ENCODE data around the gene EXOC7. TPM values are rescaled to one million over a fixed set of nuclear protein-coding genes. Genes with fewer than 3 reads are reported as not detected.

EXOC7 gene
- total and polyA plus RNA-seq, 7 experiments from 2014 or later = 46.6 to 204 (median 121) TPM

DNA sequence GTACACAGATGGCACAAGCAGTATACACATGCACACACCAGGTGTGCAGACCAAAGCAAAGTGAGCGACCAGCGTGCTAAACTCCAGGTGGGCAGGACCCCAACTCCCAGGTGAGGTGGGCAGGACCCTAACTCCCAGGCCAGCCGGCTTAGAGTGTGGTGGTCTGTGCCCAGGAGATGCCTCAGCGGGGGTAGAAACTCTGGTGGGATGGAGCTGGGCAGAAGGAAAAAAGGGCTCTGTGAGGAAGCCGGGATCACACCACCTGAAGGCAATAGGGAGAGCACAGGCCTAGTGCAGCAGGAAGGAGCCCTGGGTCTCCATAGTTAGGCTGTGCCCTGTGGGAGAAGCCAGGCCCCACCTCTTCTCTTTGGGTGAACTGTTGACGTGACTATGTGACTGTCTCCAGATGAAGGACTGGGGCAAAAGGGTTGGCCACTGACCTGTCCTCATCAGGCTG lies 39.0 kb upstream of the EXOC7 start:
- no peaks in the 10 kb centered on the region for H3K9me3 ChIP-seq (ENCODE audit: control insufficient read depth in 2 of 3, low read length in 3 of 3)
- ATAC-seq = no peak
- H3K27me3 Mint-ChIP-seq = peaks cover 0 to 26% (median 0%) of the 10 kb centered on the region in 5 donors
- peak overlapping the region; percentile 83 for H3K27ac ChIP-seq (ENCODE audit: low read depth, low read length)
- DNase-seq = no peak
- peaks cover 0 to 16% (median 8%) of the 10 kb centered on the region in 5 donors for H3K36me3 Mint-ChIP-seq
- no peaks in the 10 kb centered on the region for H3K27me3 ChIP-seq (ENCODE audit: control insufficient read depth in 2 of 2, insufficient read depth in 2 of 2, low read length in 2 of 2)
- H3K4me1 ChIP-seq (ENCODE audit: control insufficient read depth in 2 of 2, insufficient read depth in 2 of 2, low read length in 2 of 2) = peaks cover 54 to 64% of the 10 kb centered on the region in 2 donors
- ChIA-PET CTCF (interaction anchor here (0.6 to 8.1 kb wide), 8 partner anchors 9 to 137 kb away, joined by 3 to 111 read pairs (median 4); no protein-coding TSS in a partner anchor), POLR2A (interaction anchor here (0.6 to 8.5 kb wide), 18 partner anchors 8 to 131 kb away, joined by 3 to 141 read pairs (median 4); no protein-coding TSS in a partner anchor)
- H3K36me3 ChIP-seq (ENCODE audit: control insufficient read depth in 2 of 3, insufficient read depth in 3 of 3, low read length in 3 of 3) = peaks cover 0 to 5% (median 0%) of the 10 kb centered on the region in 3 experiments
- peak overlapping the region; percentile 48 to 89 (median 84) for H3K4me3 Mint-ChIP-seq
- H3K4me3 ChIP-seq (ENCODE audit: low read length) = no peak overlapping the region
- intact Hi-C loops (cut with micrococcal nuclease) = loop anchor here in 1 of 2 donors (10.0 kb wide), 1 partner anchor 532 kb away; no protein-coding TSS in a partner anchor
- peak overlapping the region; percentile 83 to 99 (median 94) for H3K27ac Mint-ChIP-seq
- H3K9me3 Mint-ChIP-seq = no peaks in the 10 kb centered on the region
- H3K4me1 Mint-ChIP-seq = peaks cover 46 to 73% (median 71%) of the 10 kb centered on the region in 7 donors

GRCh38 chr17:76142039-76142584 lies 38.5 kb upstream of the EXOC7 start:
- Mint-ChIP-seq H3K4me1 (peaks cover 46 to 70% (median 66%) of the 10 kb centered on the region in 7 donors), H3K27me3 (peaks cover 0 to 26% (median 0%) of the 10 kb centered on the region in 5 donors), H3K9me3 (no peaks in the 10 kb centered on the region), H3K4me3 (peak overlapping the region; percentile 82 to 89 (median 85)), H3K27ac (peak overlapping the region; percentile 83 to 99 (median 94)), H3K36me3 (peaks cover 0 to 15% (median 3%) of the 10 kb centered on the region in 5 donors)
- Histone ChIP-seq H3K36me3 (ENCODE audit: control insufficient read depth in 2 of 3, insufficient read depth in 3 of 3, low read length in 3 of 3) (peaks cover 0 to 5% (median 0%) of the 10 kb centered on the region in 3 experiments), H3K27ac (ENCODE audit: low read depth, low read length) (peak overlapping the region; percentile 61), H3K27me3 (ENCODE audit: control insufficient read depth in 2 of 2, insufficient read depth in 2 of 2, low read length in 2 of 2) (no peaks in the 10 kb centered on the region), H3K4me1 (ENCODE audit: control insufficient read depth in 2 of 2, insufficient read depth in 2 of 2, low read length in 2 of 2) (peaks cover 54 to 64% of the 10 kb centered on the region in 2 donors), H3K4me3 (ENCODE audit: low read length) (no peak overlapping the region), H3K9me3 (ENCODE audit: control insufficient read depth in 2 of 3, low read length in 3 of 3) (no peaks in the 10 kb centered on the region)
- intact Hi-C loops (cut with micrococcal nuclease) = loop anchor here in 1 of 2 donors (10.0 kb wide), 1 partner anchor 533 kb away; no protein-coding TSS in a partner anchor
- POLR2A ChIA-PET = interaction anchor here (0.6 to 8.5 kb wide), 15 partner anchors 11 to 138 kb away, joined by 3 to 141 read pairs (median 4); no protein-coding TSS in a partner anchor
- DNase-seq (no peak), ATAC-seq (no peak)
- CTCF ChIA-PET = interaction anchor here (1.0 to 8.1 kb wide), 5 partner anchors 10 to 137 kb away, joined by 3 to 111 read pairs (median 13); no protein-coding TSS in a partner anchor

DNA sequence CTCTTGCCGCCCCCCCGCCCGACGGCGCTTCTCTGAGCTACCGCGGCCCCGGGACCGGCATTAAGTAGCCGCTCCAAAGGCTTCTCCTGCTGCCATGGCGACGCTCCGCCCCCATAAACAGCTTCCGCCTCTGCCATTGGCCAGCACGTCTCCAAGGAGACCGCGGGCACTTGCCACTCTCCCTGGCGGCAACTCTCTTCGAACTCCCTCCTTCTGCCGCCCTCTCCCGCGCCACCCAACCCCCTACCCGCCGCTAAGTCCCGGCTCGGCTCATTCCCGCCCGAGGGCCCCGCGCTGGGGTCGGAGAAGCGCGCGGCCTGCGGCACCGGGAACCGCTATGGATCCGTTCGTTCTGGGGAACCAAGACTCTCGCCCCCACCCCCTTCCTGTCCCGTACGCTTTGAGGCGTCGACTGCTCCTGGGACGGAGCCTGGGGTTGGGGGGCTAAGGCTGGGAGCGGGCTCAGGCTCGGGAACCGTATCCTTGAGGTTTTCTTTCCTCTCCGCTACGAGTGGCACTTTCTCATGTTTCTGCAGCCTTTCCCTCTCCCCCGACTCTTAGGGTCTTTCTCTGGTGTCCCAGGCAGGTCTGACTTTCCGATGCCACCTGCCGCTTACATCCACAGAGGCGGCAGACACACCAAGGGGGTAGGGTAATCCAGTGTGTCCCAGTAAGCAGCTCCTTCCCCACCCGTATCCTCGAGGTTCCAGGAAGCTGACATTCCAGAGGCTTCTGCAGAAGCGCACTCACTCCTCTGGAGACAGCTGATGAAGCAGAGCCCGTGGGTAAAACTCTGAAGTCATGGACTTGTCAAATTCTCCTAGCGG lies 37.8 kb upstream of the EXOC7 start, which contains the start of gene FOXJ1:
TSS of gene FOXJ1 (minus strand) at position 34 of the 827 bp plus-strand sequence. CDS start 850 bp downstream, outside the sequence.
- Mint-ChIP-seq H3K27me3 (peaks cover 0 to 26% (median 0%) of the 10 kb centered on the region in 5 donors), H3K4me1 (peaks cover 42 to 63% (median 59%) of the 10 kb centered on the region in 7 donors), H3K27ac (peak within 1 kb of the TSS; percentile 80 to 99 (median 93)), H3K36me3 (peaks cover 0 to 14% (median 0%) of the 10 kb centered on the region in 5 donors), H3K9me3 (peaks cover 0 to 1% (median 0%) of the 10 kb centered on the region in 11 donors), H3K4me3 (peak within 1 kb of the TSS; percentile 82 to 89 (median 85))
- CTCF ChIA-PET = interaction anchor here (0.9 to 8.1 kb wide), 6 partner anchors 11 to 138 kb away, joined by 4 to 111 read pairs (median 9); no protein-coding TSS in a partner anchor
- Histone ChIP-seq H3K4me3 (ENCODE audit: low read length) (peak within 1 kb of the TSS; percentile 49), H3K27me3 (ENCODE audit: control insufficient read depth in 2 of 2, insufficient read depth in 2 of 2, low read length in 2 of 2) (no peaks in the 10 kb centered on the region), H3K9me3 (ENCODE audit: control insufficient read depth in 2 of 3, low read length in 3 of 3) (no peaks in the 10 kb centered on the region), H3K4me1 (ENCODE audit: control insufficient read depth in 2 of 2, insufficient read depth in 2 of 2, low read length in 2 of 2) (peaks cover 50 to 58% of the 10 kb centered on the region in 2 donors), H3K27ac (ENCODE audit: low read depth, low read length) (peak within 1 kb of the TSS; percentile 61), H3K36me3 (ENCODE audit: control insufficient read depth in 2 of 3, insufficient read depth in 3 of 3, low read length in 3 of 3) (no peaks in the 10 kb centered on the region)
- intact Hi-C loops (cut with micrococcal nuclease) = loop anchor here (1.0 to 10.0 kb wide), 7 partner anchors 11 to 533 kb away; partner anchors contain the start of genes EXOC7 (in 1 of the 2), PRPSAP1 (in 1 of the 2) and UBALD2 (in 1 of the 2)
- POLR2A ChIA-PET = interaction anchor here (0.8 to 8.5 kb wide), 13 partner anchors 12 to 139 kb away, joined by 3 to 141 read pairs (median 4); no protein-coding TSS in a partner anchor
- DNase-seq (peak; percentile 88 to 94 (median 91)), ATAC-seq (peak; percentile 87)

- POLR2A ChIA-PET = interaction anchor here (0.9 to 8.5 kb wide), 8 partner anchors 12 to 139 kb away, joined by 3 to 141 read pairs (median 6); no protein-coding TSS in a partner anchor
- ATAC-seq = no peak
Observed at GRCh38 chr17:76140661-76141211, 37.1 kb upstream of the EXOC7 start.

DNA sequence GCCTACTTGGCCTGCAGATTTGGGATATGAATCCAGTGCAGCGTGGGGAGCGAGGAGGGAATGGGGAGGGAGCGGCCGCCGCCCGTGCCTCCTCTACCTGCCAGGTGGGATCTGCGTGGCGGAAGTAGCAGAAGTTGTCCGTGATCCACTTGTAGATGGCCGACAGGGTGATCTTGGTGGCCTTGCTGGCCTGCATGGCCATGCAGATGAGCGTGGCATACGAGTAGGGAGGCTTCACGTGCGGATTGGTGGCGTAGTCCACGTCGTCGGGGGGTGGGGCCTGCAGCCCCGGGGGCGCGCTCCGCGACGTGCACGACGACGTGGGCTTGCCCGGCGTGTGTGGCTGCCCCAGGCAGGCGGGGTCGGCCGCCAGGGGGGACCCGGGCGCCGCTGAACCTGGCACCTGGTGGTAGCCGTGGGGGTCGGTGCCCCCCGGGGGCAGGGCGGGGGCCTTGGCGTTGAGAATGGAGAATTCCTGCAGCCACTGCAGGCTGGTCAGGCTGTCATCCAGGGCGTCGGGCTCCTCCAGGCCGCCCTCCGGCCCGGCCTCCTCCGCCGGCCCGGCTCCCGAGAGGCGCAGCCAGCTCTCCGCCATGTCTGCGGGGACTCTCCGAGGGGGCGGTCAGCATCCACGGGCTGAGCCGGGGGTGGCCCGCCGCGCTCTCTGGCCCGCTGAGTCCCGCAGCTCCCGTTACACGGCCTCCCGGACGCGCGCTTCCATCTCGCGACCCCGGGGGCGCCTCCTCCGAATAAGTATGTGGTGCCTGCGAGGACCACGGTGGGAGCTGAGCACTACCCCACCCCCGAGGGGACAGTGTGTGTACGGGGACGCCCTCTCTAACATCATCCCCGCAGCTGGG lies 36.4 kb upstream of the EXOC7 start:
- intact Hi-C loops (cut with micrococcal nuclease) = loop anchor here (1.0 to 10.0 kb wide), 3 partner anchors 41 to 535 kb away; no protein-coding TSS in a partner anchor
- Mint-ChIP-seq H3K9me3 (peaks cover 0 to 1% (median 0%) of the 10 kb centered on the region in 11 donors), H3K4me1 (peaks cover 33 to 55% (median 51%) of the 10 kb centered on the region in 7 donors), H3K36me3 (peaks cover 0 to 9% (median 0%) of the 10 kb centered on the region in 5 donors), H3K27me3 (peaks cover 0 to 26% (median 0%) of the 10 kb centered on the region in 5 donors), H3K27ac (peak overlapping the region in 7 of 9 donors; percentile 42 to 77 (median 64)), H3K4me3 (peak overlapping the region; percentile 76 to 85 (median 84))
- Histone ChIP-seq H3K4me1 (ENCODE audit: control insufficient read depth in 2 of 2, insufficient read depth in 2 of 2, low read length in 2 of 2) (peaks cover 36 to 53% of the 10 kb centered on the region in 2 donors), H3K9me3 (ENCODE audit: control insufficient read depth in 2 of 3, low read length in 3 of 3) (no peaks in the 10 kb centered on the region), H3K27ac (ENCODE audit: low read depth, low read length) (peak overlapping the region; percentile 24), H3K36me3 (ENCODE audit: control insufficient read depth in 2 of 3, insufficient read depth in 3 of 3, low read length in 3 of 3) (no peaks in the 10 kb centered on the region), H3K4me3 (ENCODE audit: low read length) (peak overlapping the region; percentile 49), H3K27me3 (ENCODE audit: control insufficient read depth in 2 of 2, insufficient read depth in 2 of 2, low read length in 2 of 2) (no peaks in the 10 kb centered on the region)
- peak in 7 of 9 donors; percentile 38 to 59 (median 49) for DNase-seq
- peak; percentile 50 for ATAC-seq
- ChIA-PET POLR2A (interaction anchor here (0.9 to 8.5 kb wide), 7 partner anchors 12 to 131 kb away, joined by 3 to 141 read pairs (median 8); no protein-coding TSS in a partner anchor), CTCF (interaction anchor here (0.7 to 8.1 kb wide), 6 partner anchors 10 to 139 kb away, joined by 3 to 111 read pairs (median 5); no protein-coding TSS in a partner anchor)

More at GRCh38 chr17:76140661-76141211, 37.1 kb upstream of the EXOC7 start:
- H3K9me3 Mint-ChIP-seq = peaks cover 0 to 1% (median 0%) of the 10 kb centered on the region in 11 donors
- H3K9me3 ChIP-seq (ENCODE audit: control insufficient read depth in 2 of 3, low read length in 3 of 3) = no peaks in the 10 kb centered on the region
- H3K36me3 Mint-ChIP-seq = peaks cover 0 to 11% (median 0%) of the 10 kb centered on the region in 5 donors
- peak overlapping the region; percentile 61 for H3K27ac ChIP-seq (ENCODE audit: low read depth, low read length)
- peaks cover 43 to 53% of the 10 kb centered on the region in 2 donors for H3K4me1 ChIP-seq (ENCODE audit: control insufficient read depth in 2 of 2, insufficient read depth in 2 of 2, low read length in 2 of 2)
- intact Hi-C loops (cut with micrococcal nuclease) = loop anchor here (1.0 to 10.0 kb wide), 8 partner anchors 12 to 534 kb away; partner anchors contain the start of genes EXOC7 (in 1 of the 2), PRPSAP1 (in 1 of the 2) and UBALD2 (in 1 of the 2)
- peak overlapping the region; percentile 76 to 88 (median 84) for H3K4me3 Mint-ChIP-seq
- peaks cover 0 to 26% (median 0%) of the 10 kb centered on the region in 5 donors for H3K27me3 Mint-ChIP-seq
- H3K27ac Mint-ChIP-seq = peak overlapping the region in 7 of 9 donors; percentile 71 to 99 (median 91)
- H3K36me3 ChIP-seq (ENCODE audit: control insufficient read depth in 2 of 3, insufficient read depth in 3 of 3, low read length in 3 of 3) = no peaks in the 10 kb centered on the region
- peaks cover 35 to 57% (median 52%) of the 10 kb centered on the region in 7 donors for H3K4me1 Mint-ChIP-seq
- peak overlapping the region; percentile 49 for H3K4me3 ChIP-seq (ENCODE audit: low read length)
- no peaks in the 10 kb centered on the region for H3K27me3 ChIP-seq (ENCODE audit: control insufficient read depth in 2 of 2, insufficient read depth in 2 of 2, low read length in 2 of 2)
- CTCF ChIA-PET = interaction anchor here (0.7 to 8.1 kb wide), 6 partner anchors 11 to 138 kb away, joined by 3 to 111 read pairs (median 5); no protein-coding TSS in a partner anchor
- no peak for DNase-seq

All from naive thymus-derived CD4-positive, alpha-beta T cell (primary cell).